Smooth muscle cell (in vitro differentiated cells): ENCODE data around the gene FMN2. TPM values are rescaled to one million over a fixed set of nuclear protein-coding genes. Genes with fewer than 3 reads are reported as not detected.

Experiments
- DNase-seq: peaks from one replicate; lab custom pipeline; 2025; ENCODE audit not compliant: unreplicated experiment; lab: John Stamatoyannopoulos, UW
- H2AFZ ChIP-seq: fragments of 200-600 bp; sonication (generic); 2 replicates; pipeline ENCODE4 v1.6.0; 2016; ENCODE audit warnings: antibody characterized with exemption, low read depth, mild to moderate bottlenecking
- H3F3A ChIP-seq: fragments of 200-600 bp; sonication (generic); 2 replicates; pipeline ENCODE4 v1.6.0; 2017; ENCODE audit warnings: antibody characterized with exemption, low read depth
- H3K27ac ChIP-seq: fragments of 200-600 bp; sonication (generic); 2 replicates; pipeline ENCODE4 v1.5.1; 2016; ENCODE audit warnings: low read depth, mild to moderate bottlenecking
- H3K27me3 ChIP-seq: fragments of 200-600 bp; sonication (generic); 2 replicates; pipeline ENCODE4 v1.6.1; 2016; ENCODE audit warnings: low read depth, mild to moderate bottlenecking
- H3K36me3 ChIP-seq: fragments of 200-600 bp; sonication (generic); 2 replicates; pipeline ENCODE4 v1.5.1; 2016; ENCODE audit warnings: low read depth
- H3K4me1 ChIP-seq: fragments of 200-600 bp; sonication (generic); 2 replicates; pipeline ENCODE4 v1.5.1; 2016; ENCODE audit warnings: low read depth
- H3K4me2 ChIP-seq: fragments of 200-600 bp; sonication (generic); 2 replicates; pipeline ENCODE4 v1.6.0; 2016; ENCODE audit warnings: mild to moderate bottlenecking
- H3K4me3 ChIP-seq: fragments of 200-600 bp; sonication (generic); 2 replicates; pipeline ENCODE4 v1.5.1; 2016; ENCODE audit warnings: mild to moderate bottlenecking
- H3K79me2 ChIP-seq: fragments of 200-600 bp; sonication (generic); 2 replicates; pipeline ENCODE4 v1.6.0; 2016; ENCODE audit warnings: low read depth, mild to moderate bottlenecking
- H3K9ac ChIP-seq: fragments of 200-600 bp; sonication (generic); 2 replicates; pipeline ENCODE4 v1.6.0; 2016; ENCODE audit warnings: low read depth
- H3K9me3 ChIP-seq: fragments of 200-600 bp; sonication (generic); replicated peaks from 2 replicates; pipeline ENCODE4 v1.5.1; 2016; ENCODE audit warnings: low read depth
- H4K20me1 ChIP-seq: fragments of 200-600 bp; sonication (generic); 2 replicates; pipeline ENCODE4 v1.6.0; 2016; ENCODE audit warnings: low read depth
- CTCF ChIP-seq: fragments of 200-600 bp; sonication (generic); IDR thresholded peaks from 2 replicates; pipeline ENCODE4 v1.5.1; 2017; ENCODE audit warnings: borderline replicate concordance, mild to moderate bottlenecking, antibody characterized with exemption; ENCODE audit not compliant: insufficient read depth, poor library complexity, severe bottlenecking
- WGBS: methylation state at CpG from one replicate; pipeline ENCODE4 v1.1.7; 2016; ENCODE audit warnings: low lambda C conversion rate; 5-methylcytosine and 5-hydroxymethylcytosine counted together
- polyA plus RNA-seq: library from polyadenylated mRNA; unstranded; fragments of >200 nt; fragmentation: Nextera tagmentation; extraction: Ambion mirVana; gene quantifications from 2 replicates; pipeline ENCODE4 v1.2.1, GENCODE V29; 2016
- total RNA-seq: library from RNA; depleted of rRNA; stranded (reverse); fragments of >200 nt; gene quantifications from 2 replicates; pipeline ENCODE4 v1.2.3, GENCODE V29; 2014

Gene FMN2
- total and polyA plus RNA-seq, 2 experiments from 2014 or later = 1.9 to 6.2 TPM

- no peak for TF ChIP-seq CTCF
- Histone ChIP-seq H3K9ac (no peak overlapping the region), H3K4me1 (peaks cover 8% of the 10 kb centered on the region), H3K79me2 (no peaks in the 10 kb centered on the region), H3K9me3 (no peaks in the 10 kb centered on the region), H3K4me2 (peak overlapping the region; percentile 32), H3F3A (no peaks in the 10 kb centered on the region), H4K20me1 (no peaks in the 10 kb centered on the region), H3K27ac (peak overlapping the region; percentile 54), H3K4me3 (no peak overlapping the region), H3K27me3 (no peaks in the 10 kb centered on the region), H3K36me3 (no peaks in the 10 kb centered on the region), H2AFZ (no peak overlapping the region)
- no peak for DNase-seq
- WGBS = 86% methylated on average over 3 of the region's 3 CpGs
These were observed 250.6 kb downstream of the FMN2 start for GRCh38 chr1:240342251-240342625.

- no peak overlapping the region for H3K4me3 ChIP-seq
- no peaks in the 10 kb centered on the region for H3K9me3 ChIP-seq
- no peaks in the 10 kb centered on the region for H3K36me3 ChIP-seq
- H3K27ac ChIP-seq = peak overlapping the region; percentile 54
- WGBS = 18% methylated on average over 2 of the region's 2 CpGs
- TF ChIP-seq CTCF = no peak
- H3K4me1 ChIP-seq = peaks cover 2% of the 10 kb centered on the region
- no peak overlapping the region for H3K9ac ChIP-seq
- no peak overlapping the region for H2AFZ ChIP-seq
- no peaks in the 10 kb centered on the region for H3F3A ChIP-seq
- H4K20me1 ChIP-seq = no peaks in the 10 kb centered on the region
- H3K27me3 ChIP-seq = no peaks in the 10 kb centered on the region
- no peaks in the 10 kb centered on the region for H3K79me2 ChIP-seq
- H3K4me2 ChIP-seq = peak overlapping the region; percentile 32
- no peak for DNase-seq
These were observed 251.4 kb downstream of the FMN2 start for GRCh38 chr1:240343045-240343444.

GRCh38 chr1:240343966-240344365, 252.3 kb downstream of the FMN2 start:
- Histone ChIP-seq H4K20me1 (no peaks in the 10 kb centered on the region), H3K9me3 (no peaks in the 10 kb centered on the region), H3K4me1 (no peaks in the 10 kb centered on the region), H3K4me2 (no peak overlapping the region), H3K9ac (no peak overlapping the region), H3K36me3 (no peaks in the 10 kb centered on the region), H3F3A (no peaks in the 10 kb centered on the region), H3K79me2 (no peaks in the 10 kb centered on the region), H3K4me3 (no peak overlapping the region), H3K27me3 (no peaks in the 10 kb centered on the region), H3K27ac (peak overlapping the region; percentile 31), H2AFZ (peak overlapping the region; percentile 39)
- TF ChIP-seq CTCF = no peak
- DNase-seq = no peak

GRCh38 chr1:240344918-240345317, 253.2 kb downstream of the FMN2 start:
- Histone ChIP-seq H3K9me3 (no peaks in the 10 kb centered on the region), H2AFZ (peak overlapping the region; percentile 16), H4K20me1 (no peaks in the 10 kb centered on the region), H3K9ac (no peak overlapping the region), H3K36me3 (no peaks in the 10 kb centered on the region), H3K27ac (peak overlapping the region; percentile 31), H3K79me2 (no peaks in the 10 kb centered on the region), H3K4me1 (no peaks in the 10 kb centered on the region), H3K4me2 (no peak overlapping the region), H3F3A (no peaks in the 10 kb centered on the region), H3K27me3 (no peaks in the 10 kb centered on the region), H3K4me3 (no peak overlapping the region)
- no peak for DNase-seq
- no peak for TF ChIP-seq CTCF
